ENCODE results near the gene TCF7L2.

The TCF7L2 gene

GRCh38 chr10:113020475-113020753 is 70.4 kb downstream of the TCF7L2 start:
- no peak overlapping the region for H3K4me3 ChIP-seq (replicated peaks; ENCODE audit: insufficient read depth, low read length)
- DNase-seq (ENCODE audit: low read depth in 1 of 2, low spot score in 1 of 2): no peak
- no peak overlapping the region for H3K27ac ChIP-seq (replicated peaks)
- H3K27me3 ChIP-seq (ENCODE audit: insufficient read depth, poor library complexity, severe bottlenecking): no peaks in the 10 kb centered on the region
- TF ChIP-seq GABPA (IDR thresholded peaks at IDR 0.05; ENCODE audit: low read depth) (no peak), REST (IDR thresholded peaks at IDR 0.05; ENCODE audit: insufficient replicate concordance, low read depth) (no peak)

GRCh38 chr10:113020838-113021237 is 70.8 kb downstream of the TCF7L2 start:
- DNase-seq (ENCODE audit: low read depth in 1 of 2, low spot score in 1 of 2): no peak
- Histone ChIP-seq H3K4me3 (replicated peaks; ENCODE audit: insufficient read depth, low read length) (no peak overlapping the region), H3K27me3 (ENCODE audit: insufficient read depth, poor library complexity, severe bottlenecking) (no peaks in the 10 kb centered on the region), H3K27ac (replicated peaks) (no peak overlapping the region)
- TF ChIP-seq CTCF (IDR thresholded peaks at IDR 0.05; ENCODE audit: insufficient read depth, low read length) (no peak), GABPA (IDR thresholded peaks at IDR 0.05; ENCODE audit: low read depth) (no peak), POLR2AphosphoS5 (IDR thresholded peaks at IDR 0.05; ENCODE audit: low read depth) (no peak), SPI1 (IDR thresholded peaks at IDR 0.05; ENCODE audit: borderline replicate concordance, low read depth) (no peak), REST (IDR thresholded peaks at IDR 0.05; ENCODE audit: insufficient replicate concordance, low read depth) (no peak)

- TF ChIP-seq SPI1 (IDR thresholded peaks at IDR 0.05; ENCODE audit: borderline replicate concordance, low read depth) (no peak), REST (IDR thresholded peaks at IDR 0.05; ENCODE audit: insufficient replicate concordance, low read depth) (no peak), GABPA (IDR thresholded peaks at IDR 0.05; ENCODE audit: low read depth) (no peak), CTCF (IDR thresholded peaks at IDR 0.05; ENCODE audit: insufficient read depth, low read length) (no peak), POLR2AphosphoS5 (IDR thresholded peaks at IDR 0.05; ENCODE audit: low read depth) (no peak)
- no peak for DNase-seq (ENCODE audit: low read depth in 1 of 2, low spot score in 1 of 2)
- Histone ChIP-seq H3K27me3 (ENCODE audit: insufficient read depth, poor library complexity, severe bottlenecking) (no peaks in the 10 kb centered on the region), H3K4me3 (replicated peaks; ENCODE audit: insufficient read depth, low read length) (no peak overlapping the region), H3K27ac (replicated peaks) (no peak overlapping the region)
Observed at GRCh38 chr10:113021268-113022040, 71.4 kb downstream of the TCF7L2 start.
